ENCODE data around the gene CLEC18A.
"Not testable (repeated sequence)": the region's sequence is repeated elsewhere in the genome, so short reads cannot be mapped to it uniquely, and the experiment has no call there.

GRCh38 chr16:69943241-69944036 lies 7.7 kb upstream of the CLEC18A start:
- TF ChIP-seq POLR2A (IDR thresholded peaks at IDR 0.05; ENCODE audit: low read length); GATA1 (IDR thresholded peaks at IDR 0.05; ENCODE audit: low read depth, low read length): not testable (repeated sequence)
